Activated CD8-positive, alpha-beta memory T cell treated with anti-CD3 and anti-CD28 coated beads, Interleukin-2, amount 50 U/mL, for 24 hours (primary cell): ENCODE data around the gene NTNG2.

Experiments
- DNase-seq: peaks from one replicate; pipeline ENCODE4 v3.0.0-alpha.2; 2020; ENCODE audit errors: extremely low read depth

The NTNG2 gene

GRCh38 chr9:132147331-132147730, 14.5 kb upstream of the NTNG2 start:
- no peak for DNase-seq

- no peak for DNase-seq
Measured at GRCh38 chr9:132147839-132148238, 14.0 kb upstream of the NTNG2 start.

- no peak for DNase-seq
Measured at GRCh38 chr9:132150256-132150655, 11.6 kb upstream of the NTNG2 start.

- no peak for DNase-seq
Measured at GRCh38 chr9:132151118-132151517, 10.7 kb upstream of the NTNG2 start.

GRCh38 chr9:132152231-132152630, 9.6 kb upstream of the NTNG2 start:
- DNase-seq = no peak

GRCh38 chr9:132154863-132155567, 6.8 kb upstream of the NTNG2 start:
- DNase-seq = no peak

- DNase-seq = no peak
Measured at GRCh38 chr9:132155568-132155895, 6.3 kb upstream of the NTNG2 start.

GRCh38 chr9:132156262-132156661, 5.6 kb upstream of the NTNG2 start:
- no peak for DNase-seq

GRCh38 chr9:132157347-132158116, 4.3 kb upstream of the NTNG2 start:
- DNase-seq = no peak

GRCh38 chr9:132160802-132161742, 786 bp upstream of the NTNG2 start:
- DNase-seq = no peak

GRCh38 chr9:132162764-132163456, 1.1 kb downstream of the NTNG2 start:
- no peak for DNase-seq

- DNase-seq = no peak
Measured at GRCh38 chr9:132163457-132163875, 1.6 kb downstream of the NTNG2 start.

GRCh38 chr9:132163876-132164603, 2.2 kb downstream of the NTNG2 start:
- no peak for DNase-seq

- DNase-seq = no peak
Measured at GRCh38 chr9:132164604-132165362, 2.9 kb downstream of the NTNG2 start.

GRCh38 chr9:132166599-132166998, 4.7 kb downstream of the NTNG2 start:
- DNase-seq = no peak

- no peak for DNase-seq
Measured at GRCh38 chr9:132167192-132167591, 5.3 kb downstream of the NTNG2 start.

GRCh38 chr9:132168347-132168746, 6.5 kb downstream of the NTNG2 start:
- DNase-seq = no peak

GRCh38 chr9:132168851-132169250, 7.0 kb downstream of the NTNG2 start:
- DNase-seq = no peak

- no peak for DNase-seq
Measured at GRCh38 chr9:132169672-132170392, 8.0 kb downstream of the NTNG2 start.

- no peak for DNase-seq
Measured at GRCh38 chr9:132171702-132172101, 9.8 kb downstream of the NTNG2 start.
